ENCODE results near the gene STOX2. TPM values are rescaled to one million over a fixed set of nuclear protein-coding genes. Genes with fewer than 3 reads are reported as not detected.

The STOX2 gene
- total and polyA plus RNA-seq, 2 of the 8 experiments (the other 6 are each of a cell fraction or from before 2014, with no cell fraction given) = 5.5 to 20.0 TPM

GRCh38 chr4:183905593-183906488 lies 734 bp downstream of the STOX2 start:
- no peak overlapping the region for H3K4ac ChIP-seq (replicated peaks; ENCODE audit: insufficient read length, low read depth, low read length)
- WGBS, 2 experiments (ENCODE audit: extremely low coverage in 1 of 2, insufficient coverage in 1 of 2, insufficient read length in 1 of 2, insufficient replicate concordance in 2 of 2, low coverage in 1 of 2, low lambda C conversion rate in 2 of 2, missing lambda C conversion rate in 1 of 2) = 1% methylated on average over 54 of the region's 93 CpGs; no CpG with 5 or more reads in 1 of the 2 experiments
- peaks cover 4 to 9% (median 5%) of the 10 kb centered on the region in 4 experiments; a peak in 4 of 7 replicates for H3K4me1 ChIP-seq (replicated peaks in 1 of 4; ENCODE audit: control insufficient read depth in 3 of 4, insufficient read depth in 4 of 4, low read length in 3 of 4)
- H3K56ac ChIP-seq (replicated peaks; ENCODE audit: insufficient read length, low read depth, low read length) = peak overlapping the region; percentile 52
- H4K20me1 ChIP-seq (replicated peaks in 1 of 2; ENCODE audit: control insufficient read depth in 1 of 2, insufficient read depth in 2 of 2, low read length in 2 of 2) = no peaks in the 10 kb centered on the region
- peaks cover 16% of the 10 kb centered on the region for H3K23me2 ChIP-seq (ENCODE audit: low read depth, low read length)
- no peak overlapping the region for H2BK20ac ChIP-seq (ENCODE audit: low read length)
- peak overlapping the region; percentile 19; the same call in 1 of the 2 replicates for H2BK5ac ChIP-seq (ENCODE audit: low read depth, low read length)
- no peak overlapping the region for H2AK5ac ChIP-seq (ENCODE audit: low read depth, low read length)
- H3K9ac ChIP-seq (replicated peaks in 1 of 4; ENCODE audit: extremely low read depth in 1 of 4, low read depth in 3 of 4, low read length in 3 of 4) = peak overlapping the region in 3 of 4 experiments; percentile 2 to 52 (median 21); a peak in 4 of 7 replicates
- H3K79me2 ChIP-seq (ENCODE audit: control insufficient read depth in 1 of 2, insufficient read depth in 2 of 2, low read length in 2 of 2) = peaks cover 0 to 23% of the 10 kb centered on the region in 2 experiments; a peak in 2 of 4 replicates
- peak overlapping the region; percentile 80 for H4K8ac ChIP-seq (ENCODE audit: extremely low read depth, insufficient read depth, low read length)
- ChIA-PET POLR2A (ENCODE audit: partially characterized antibody) (interaction anchor here (0.8 to 1.6 kb wide), 9 partner anchors 9 to 462 kb away, joined by 3 to 8 read pairs (median 4); partner anchors contain the start of gene CDKN2AIP), CTCF (ENCODE audit: partially characterized antibody) (interaction anchor here (1.0 to 2.1 kb wide), 7 partner anchors 15 to 195 kb away, joined by 3 to 6 read pairs (median 5); no protein-coding TSS in a partner anchor)
- peaks cover 0 to 11% of the 10 kb centered on the region in 2 experiments; a peak in 2 of 4 replicates for H3K9me3 ChIP-seq (ENCODE audit: insufficient read depth in 2 of 2, low read depth in 1 of 2, low read length in 1 of 2)
- peak overlapping the region; percentile 87 for H4K91ac ChIP-seq (replicated peaks; ENCODE audit: insufficient read length, low read length)
- H3K79me1 ChIP-seq (ENCODE audit: low read depth, low read length) = peaks cover 2% of the 10 kb centered on the region; the same call in 1 of the 2 replicates
- H2AFZ ChIP-seq (ENCODE audit: low read length) = no peak overlapping the region; the same call in 1 of the 2 replicates
- H2BK12ac ChIP-seq (ENCODE audit: low read depth, low read length) = peak overlapping the region; percentile 80; the same call in 1 of the 2 replicates
- no peak overlapping the region for H4K5ac ChIP-seq (ENCODE audit: insufficient read length, low read depth, low read length)
- peak overlapping the region; percentile 93; the same call in 1 of the 2 replicates for H3K18ac ChIP-seq (ENCODE audit: extremely low read depth, low read length)
- no peak overlapping the region for H3K23ac ChIP-seq (ENCODE audit: insufficient read length)
- no peak overlapping the region for H3K27ac ChIP-seq (ENCODE audit: low read depth, low read length)
- FAIRE-seq (peak; percentile 19), DNase-seq (ENCODE audit: low read depth in 1 of 2, low spot score in 2 of 2) (peak; percentile 86 to 87)
- peaks cover 5 to 50% (median 30%) of the 10 kb centered on the region in 4 experiments for H3K27me3 ChIP-seq (replicated peaks in 1 of 4; ENCODE audit: control insufficient read depth in 3 of 4, extremely low read depth in 1 of 4, insufficient read depth in 3 of 4, low read length in 3 of 4)
- no peak overlapping the region for H3K14ac ChIP-seq (ENCODE audit: insufficient read length)
- no peaks in the 10 kb centered on the region for H3K36me3 ChIP-seq (ENCODE audit: control insufficient read depth in 2 of 4, insufficient read depth in 4 of 4, low read length in 3 of 4)
- H3K4me2 ChIP-seq (ENCODE audit: insufficient read depth in 1 of 2, low read depth in 2 of 2, low read length in 2 of 2) = peak overlapping the region; percentile 72 to 94
- H2BK15ac ChIP-seq (ENCODE audit: low read length) = no peak overlapping the region
- no peak overlapping the region for H2BK120ac ChIP-seq (replicated peaks; ENCODE audit: low read depth, low read length)
- peak overlapping the region; percentile 53 to 81 (median 60) for H3K4me3 ChIP-seq (ENCODE audit: extremely low read depth in 1 of 4, insufficient read depth in 2 of 4, low read depth in 3 of 4, low read length in 4 of 4)
- peak; percentile 67 for TF ChIP-seq NANOG (IDR thresholded peaks at IDR 0.05; ENCODE audit: insufficient read depth, low read depth, low read length, poor library complexity, severe bottlenecking)
- TF ChIP-seq, protein P1, sequence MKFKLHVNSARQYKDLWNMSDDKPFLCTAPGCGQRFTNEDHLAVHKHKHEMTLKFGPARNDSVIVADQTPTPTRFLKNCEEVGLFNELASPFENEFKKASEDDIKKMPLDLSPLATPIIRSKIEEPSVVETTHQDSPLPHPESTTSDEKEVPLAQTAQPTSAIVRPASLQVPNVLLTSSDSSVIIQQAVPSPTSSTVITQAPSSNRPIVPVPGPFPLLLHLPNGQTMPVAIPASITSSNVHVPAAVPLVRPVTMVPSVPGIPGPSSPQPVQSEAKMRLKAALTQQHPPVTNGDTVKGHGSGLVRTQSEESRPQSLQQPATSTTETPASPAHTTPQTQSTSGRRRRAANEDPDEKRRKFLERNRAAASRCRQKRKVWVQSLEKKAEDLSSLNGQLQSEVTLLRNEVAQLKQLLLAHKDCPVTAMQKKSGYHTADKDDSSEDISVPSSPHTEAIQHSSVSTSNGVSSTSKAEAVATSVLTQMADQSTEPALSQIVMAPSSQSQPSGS (IDR thresholded peaks at IDR 0.05; ENCODE audit: low read length) = no peak
- no peak for TF ChIP-seq EGR1 (IDR thresholded peaks at IDR 0.05; ENCODE audit: borderline replicate concordance, low read depth, low read length)
- no peak for TF ChIP-seq RFX5 (IDR thresholded peaks at IDR 0.05; ENCODE audit: borderline replicate concordance, low read depth, low read length)
- TF ChIP-seq CHD1 (IDR thresholded peaks at IDR 0.05; ENCODE audit: low read depth, low read length) = no peak
- peak; percentile 38; the same call in 1 of the 2 replicates for TF ChIP-seq YY1 (IDR thresholded peaks at IDR 0.05; ENCODE audit: low read depth, low read length)
- no peak for TF ChIP-seq CBX8 (IDR thresholded peaks at IDR 0.05; ENCODE audit: borderline replicate concordance, low read depth, low read length)
- TF ChIP-seq FOSL1 (IDR thresholded peaks at IDR 0.05; ENCODE audit: insufficient read depth, low read depth, low read length) = no peak
- TF ChIP-seq TBP (IDR thresholded peaks at IDR 0.05; ENCODE audit: low read depth, low read length) = no peak
